NCI-H774 (cell line): ENCODE measurements around the gene FKBP2.

Experiments
- DNase-seq: peaks from one replicate; lab custom pipeline; 2025; lab: John Stamatoyannopoulos, UW

The FKBP2 gene

GRCh38 chr11:64219755-64220154, 21.1 kb upstream of the FKBP2 start:
- no peak for DNase-seq

- no peak for DNase-seq
Measured at GRCh38 chr11:64220271-64220670, 20.6 kb upstream of the FKBP2 start.

- DNase-seq: no peak
Measured at GRCh38 chr11:64220798-64221197, 20.1 kb upstream of the FKBP2 start.

- no peak for DNase-seq
Measured at GRCh38 chr11:64222651-64223000, 18.3 kb upstream of the FKBP2 start.

GRCh38 chr11:64223001-64223651, 17.8 kb upstream of the FKBP2 start:
- no peak for DNase-seq

GRCh38 chr11:64224151-64224890, 16.6 kb upstream of the FKBP2 start:
- DNase-seq: no peak

- no peak for DNase-seq
Measured at GRCh38 chr11:64224891-64225607, 15.8 kb upstream of the FKBP2 start.

- DNase-seq: peak; percentile 82
Measured at GRCh38 chr11:64225608-64226506, 15.0 kb upstream of the FKBP2 start, which contains the start of the genes NUDT22 and TRPT1. Gene NUDT22 (plus strand): TSS chr11:64226274. CDS start chr11:64226653, 379 bp downstream. Gene TRPT1 (minus strand): TSS chr11:64226186. CDS start chr11:64225860, 326 bp downstream.

- peak; percentile 73 for DNase-seq
Measured at GRCh38 chr11:64226507-64227051, 14.3 kb upstream of the FKBP2 start.

GRCh38 chr11:64227405-64227956, 13.4 kb upstream of the FKBP2 start:
- no peak for DNase-seq

- DNase-seq: no peak
Measured at GRCh38 chr11:64229090-64229743, 11.7 kb upstream of the FKBP2 start.

GRCh38 chr11:64229744-64230170, 11.1 kb upstream of the FKBP2 start:
- no peak for DNase-seq

GRCh38 chr11:64230171-64230984, 10.5 kb upstream of the FKBP2 start, which contains the start of gene DNAJC4:
Gene DNAJC4 (plus strand): TSS chr11:64230548. CDS start chr11:64230855, 307 bp downstream.
- DNase-seq: peak; percentile 97

- DNase-seq: no peak
Measured at GRCh38 chr11:64230985-64231365, 9.9 kb upstream of the FKBP2 start.

GRCh38 chr11:64231546-64231945, 9.3 kb upstream of the FKBP2 start:
- DNase-seq: no peak

GRCh38 chr11:64232182-64232966, 8.5 kb upstream of the FKBP2 start:
- no peak for DNase-seq

GRCh38 chr11:64232967-64233315, 8.0 kb upstream of the FKBP2 start:
- no peak for DNase-seq

- peak; percentile 79 for DNase-seq
Measured at GRCh38 chr11:64233913-64234586, 6.8 kb upstream of the FKBP2 start, which contains the start of gene VEGFB. Gene VEGFB (plus strand): TSS chr11:64234584. CDS start chr11:64234834, 250 bp downstream.
